Endothelial cell of umbilical vein (primary cell): ENCODE data around the gene EPB41L1.

ENCODE experiments used
- CTCF ChIP-seq, 2 donors: IDR thresholded peaks; 1 replicate in 1 of 2; 2 replicates in 1 of 2; pipeline ENCODE4 v1.5.1; 2011; ENCODE audit warnings: low read length in 2 of 2, mild to moderate bottlenecking in 2 of 2, moderate library complexity in 2 of 2, control low read depth in 1 of 2, inconsistent platforms in 1 of 2, low read depth in 1 of 2; ENCODE audit not compliant: insufficient read depth in 1 of 2; ENCODE audit errors: extremely low read depth in 1 of 2
- EZH2 ChIP-seq: IDR thresholded peaks from 2 replicates; pipeline ENCODE4 v1.6.1; 2012; ENCODE audit warnings: borderline replicate concordance, low read depth, mild to moderate bottlenecking, moderate library complexity, low read length, inconsistent platforms; ENCODE audit not compliant: severe bottlenecking
- JUN ChIP-seq: IDR thresholded peaks from 2 replicates; pipeline ENCODE4 v1.6.1; 2011; ENCODE audit warnings: borderline replicate concordance, low read depth; ENCODE audit not compliant: insufficient read length, insufficient read depth
- MAX ChIP-seq: IDR thresholded peaks from 2 replicates; pipeline ENCODE4 v1.6.1; 2011; ENCODE audit not compliant: insufficient read depth, insufficient read length
- MYC ChIP-seq: IDR thresholded peaks from one replicate; pipeline ENCODE4 v1.6.1; 2011; ENCODE audit warnings: mild to moderate bottlenecking, low read depth, low read length
- POLR2A ChIP-seq: IDR thresholded peaks from 2 replicates; pipeline ENCODE4 v1.6.1; 2012; ENCODE audit warnings: low read depth, mild to moderate bottlenecking, control low read depth, low read length
- POLR2AphosphoS5 ChIP-seq: IDR thresholded peaks from 2 replicates; pipeline ENCODE4 v1.6.1; 2012; ENCODE audit warnings: low read depth, mild to moderate bottlenecking, control low read depth, low read length, moderate library complexity; ENCODE audit not compliant: insufficient read depth

- no peak for TF ChIP-seq MAX
- TF ChIP-seq EZH2: no peak
- TF ChIP-seq CTCF (IDR thresholded peaks at IDR 0.05; ENCODE audit: extremely low read depth in 1 of 2, insufficient read depth in 1 of 2, low read depth in 1 of 2, low read length in 2 of 2): no peak
- no peak for TF ChIP-seq POLR2A
- no peak for TF ChIP-seq POLR2AphosphoS5
- TF ChIP-seq MYC: no peak
- no peak for TF ChIP-seq JUN
Measured at GRCh38 chr20:36240076-36240475, 85.5 kb downstream of the EPB41L1 start.
